Choroid plexus epithelial cell (primary cell): ENCODE results near the gene C2orf81.
"Not testable (repeated sequence)": the region's sequence is repeated elsewhere in the genome, so short reads cannot be mapped to it uniquely, and the experiment has no call there.

Experiments used
- DNase-seq: peaks from one replicate; pipeline ENCODE4 v3.0.0-alpha.2; 2010; ENCODE audit warnings: low read depth
- H3K4me3 ChIP-seq: 2 replicates; pipeline ENCODE4 v1.5.1; 2011; ENCODE audit warnings: low read depth, mild to moderate bottlenecking, control low read depth, low read length, moderate library complexity
- TF ChIP-seq, protein P1 (sequence below): conservative IDR thresholded peaks from 2 replicates; pipeline ENCODE4 v1.5.1; 2011; ENCODE audit warnings: low read depth, mild to moderate bottlenecking, control low read depth, inconsistent platforms, low read length, moderate library complexity

C2orf81 gene

DNA sequence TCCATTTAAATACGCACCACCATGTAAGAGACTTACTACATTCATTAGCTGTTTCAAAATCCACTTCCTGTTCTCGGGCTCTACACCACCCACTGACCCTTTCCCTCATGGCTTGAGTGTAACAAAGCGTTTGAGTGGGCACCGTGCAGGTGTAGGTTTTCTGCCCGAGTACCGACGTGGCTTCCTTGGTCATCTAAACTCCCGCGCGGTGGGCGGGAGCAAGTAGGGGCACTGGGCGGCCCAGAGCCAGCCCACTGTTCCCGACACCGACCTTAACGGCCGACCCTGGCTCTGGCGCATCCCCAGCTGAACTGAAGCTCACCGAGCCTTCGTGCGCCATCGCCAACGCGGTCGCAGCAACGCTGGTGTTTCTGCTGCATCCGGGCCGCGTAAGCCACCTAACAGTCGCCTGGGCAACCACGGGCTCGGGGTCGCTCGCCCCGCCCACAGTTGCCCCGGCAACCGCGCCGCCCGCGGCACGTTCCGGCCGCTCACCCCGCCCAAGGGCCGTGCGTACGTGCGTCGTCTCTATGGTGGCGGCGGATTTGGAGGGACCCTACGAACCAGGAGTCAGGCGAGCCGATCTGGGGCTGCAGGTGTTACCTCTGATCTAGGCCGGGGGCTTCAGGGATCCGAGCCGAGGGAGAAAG is at the start of gene C2orf81, which contains the start of gene WDR54:
TSS of gene C2orf81 (minus strand) at position 399 of the 650 bp plus-strand sequence. CDS start at position 340, 59 bp downstream.
TSS of gene WDR54 (plus strand) at position 510 of the 650 bp plus-strand sequence. CDS start 424 bp downstream, outside the sequence.
- DNase-seq = peak; percentile 77
- TF ChIP-seq, protein P1, sequence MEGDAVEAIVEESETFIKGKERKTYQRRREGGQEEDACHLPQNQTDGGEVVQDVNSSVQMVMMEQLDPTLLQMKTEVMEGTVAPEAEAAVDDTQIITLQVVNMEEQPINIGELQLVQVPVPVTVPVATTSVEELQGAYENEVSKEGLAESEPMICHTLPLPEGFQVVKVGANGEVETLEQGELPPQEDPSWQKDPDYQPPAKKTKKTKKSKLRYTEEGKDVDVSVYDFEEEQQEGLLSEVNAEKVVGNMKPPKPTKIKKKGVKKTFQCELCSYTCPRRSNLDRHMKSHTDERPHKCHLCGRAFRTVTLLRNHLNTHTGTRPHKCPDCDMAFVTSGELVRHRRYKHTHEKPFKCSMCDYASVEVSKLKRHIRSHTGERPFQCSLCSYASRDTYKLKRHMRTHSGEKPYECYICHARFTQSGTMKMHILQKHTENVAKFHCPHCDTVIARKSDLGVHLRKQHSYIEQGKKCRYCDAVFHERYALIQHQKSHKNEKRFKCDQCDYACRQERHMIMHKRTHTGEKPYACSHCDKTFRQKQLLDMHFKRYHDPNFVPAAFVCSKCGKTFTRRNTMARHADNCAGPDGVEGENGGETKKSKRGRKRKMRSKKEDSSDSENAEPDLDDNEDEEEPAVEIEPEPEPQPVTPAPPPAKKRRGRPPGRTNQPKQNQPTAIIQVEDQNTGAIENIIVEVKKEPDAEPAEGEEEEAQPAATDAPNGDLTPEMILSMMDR = no peak

DNA sequence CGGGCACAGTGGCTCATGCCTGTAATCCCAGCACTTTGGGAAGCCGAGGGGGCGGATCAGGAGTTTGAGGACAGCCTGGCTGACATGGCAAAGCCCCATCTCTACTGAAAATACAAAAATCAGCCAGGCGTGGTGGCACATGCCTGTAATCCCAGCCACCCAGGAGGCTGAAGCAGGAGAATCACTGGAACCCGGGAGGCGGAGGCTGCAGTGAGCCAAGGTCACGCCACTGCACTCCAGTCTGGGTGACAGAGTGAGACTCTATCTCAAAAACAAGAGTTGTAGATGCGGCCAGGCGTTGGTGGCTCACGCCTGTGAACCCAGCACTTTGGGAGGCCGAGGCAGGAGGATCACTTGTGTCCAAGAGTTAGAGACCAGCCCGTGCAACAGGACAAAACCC is 49.3 kb upstream of the C2orf81 start:
- H3K4me3 ChIP-seq, DNase-seq: not testable (repeated sequence)

More for the DNA sequence above, at the start of gene C2orf81, which contains the start of gene WDR54:
- peak within 1 kb of the TSS; percentile 77 for H3K4me3 ChIP-seq

DNA sequence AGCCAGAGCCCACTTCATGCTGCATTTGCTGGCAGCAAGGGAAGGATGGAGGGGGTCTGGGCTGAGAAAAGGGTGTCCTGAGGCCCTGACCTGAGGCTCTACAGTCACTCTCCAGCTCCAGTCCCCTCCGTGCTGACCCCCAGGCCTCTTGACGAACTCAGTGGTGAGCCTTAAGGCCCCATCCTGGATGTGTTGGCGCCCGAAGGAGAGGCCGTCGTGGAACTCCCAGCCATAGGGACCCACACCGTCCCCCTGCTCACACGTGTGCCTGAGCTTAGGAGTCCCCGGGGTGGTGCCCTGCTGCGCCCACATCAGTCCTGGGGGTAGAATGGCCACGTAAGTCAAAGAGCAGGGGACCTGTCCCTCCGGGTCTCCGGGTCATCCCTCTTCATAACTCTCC is 43.0 kb upstream of the C2orf81 start:
- TF ChIP-seq, protein P1 = no peak
- DNase-seq = no peak
- H3K4me3 ChIP-seq = peak overlapping the region; percentile 92

DNA sequence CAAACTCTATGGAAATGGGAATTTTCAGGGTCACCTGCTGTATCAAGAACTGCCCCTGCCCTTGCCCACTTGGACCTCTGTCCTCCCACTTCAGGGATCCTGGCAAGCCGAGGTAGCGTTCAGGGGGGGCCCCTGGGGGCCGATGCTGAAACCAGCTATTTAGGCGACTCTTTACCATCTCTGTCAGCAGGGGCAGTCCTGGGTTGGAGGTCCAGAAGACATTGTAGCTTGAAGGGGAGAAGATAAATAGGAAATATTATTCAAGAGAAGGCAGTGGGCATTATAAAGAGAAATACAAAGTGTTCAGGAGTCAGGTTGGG is 41.3 kb upstream of the C2orf81 start:
- TF ChIP-seq, protein P1 = no peak
- DNase-seq = no peak
- no peak overlapping the region for H3K4me3 ChIP-seq

DNA sequence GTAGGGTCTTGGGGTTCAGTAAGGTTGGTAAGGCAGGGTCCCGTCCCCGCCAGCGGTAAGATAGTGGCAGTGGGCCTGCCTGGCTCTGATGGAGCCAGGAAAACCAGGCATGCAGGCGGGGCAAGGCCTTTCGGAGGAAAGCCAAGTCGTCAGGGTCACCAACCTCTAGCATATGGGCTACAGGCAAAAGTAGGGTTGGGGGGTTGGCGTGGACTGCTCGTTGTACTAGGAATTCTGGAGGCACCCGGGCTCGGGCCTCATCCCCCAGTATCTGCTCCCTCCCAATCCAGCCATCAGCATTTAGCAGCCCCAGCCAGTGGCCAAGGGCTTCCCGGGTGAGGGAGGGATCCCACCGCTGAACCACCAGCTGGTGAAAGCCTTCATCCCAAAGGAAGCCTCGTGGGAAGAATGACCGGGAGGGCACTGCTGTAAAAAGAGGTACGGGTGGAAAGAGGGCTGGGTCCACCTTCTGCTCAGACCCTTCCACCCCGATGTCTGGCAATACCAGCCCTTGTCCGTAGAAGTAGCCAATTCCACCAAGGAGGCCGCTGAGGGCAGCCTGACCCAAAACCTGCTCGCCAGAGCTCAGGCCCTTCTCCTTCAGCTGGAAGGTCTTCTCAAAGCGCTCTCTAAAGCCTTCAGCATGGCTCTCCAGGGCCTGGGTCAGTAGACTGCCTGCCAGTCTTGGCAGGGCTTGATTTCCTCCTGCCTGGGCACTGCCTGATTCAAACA is 40.8 kb upstream of the C2orf81 start:
- no peak for DNase-seq
- TF ChIP-seq, protein P1 = no peak
- H3K4me3 ChIP-seq = no peak overlapping the region

DNA sequence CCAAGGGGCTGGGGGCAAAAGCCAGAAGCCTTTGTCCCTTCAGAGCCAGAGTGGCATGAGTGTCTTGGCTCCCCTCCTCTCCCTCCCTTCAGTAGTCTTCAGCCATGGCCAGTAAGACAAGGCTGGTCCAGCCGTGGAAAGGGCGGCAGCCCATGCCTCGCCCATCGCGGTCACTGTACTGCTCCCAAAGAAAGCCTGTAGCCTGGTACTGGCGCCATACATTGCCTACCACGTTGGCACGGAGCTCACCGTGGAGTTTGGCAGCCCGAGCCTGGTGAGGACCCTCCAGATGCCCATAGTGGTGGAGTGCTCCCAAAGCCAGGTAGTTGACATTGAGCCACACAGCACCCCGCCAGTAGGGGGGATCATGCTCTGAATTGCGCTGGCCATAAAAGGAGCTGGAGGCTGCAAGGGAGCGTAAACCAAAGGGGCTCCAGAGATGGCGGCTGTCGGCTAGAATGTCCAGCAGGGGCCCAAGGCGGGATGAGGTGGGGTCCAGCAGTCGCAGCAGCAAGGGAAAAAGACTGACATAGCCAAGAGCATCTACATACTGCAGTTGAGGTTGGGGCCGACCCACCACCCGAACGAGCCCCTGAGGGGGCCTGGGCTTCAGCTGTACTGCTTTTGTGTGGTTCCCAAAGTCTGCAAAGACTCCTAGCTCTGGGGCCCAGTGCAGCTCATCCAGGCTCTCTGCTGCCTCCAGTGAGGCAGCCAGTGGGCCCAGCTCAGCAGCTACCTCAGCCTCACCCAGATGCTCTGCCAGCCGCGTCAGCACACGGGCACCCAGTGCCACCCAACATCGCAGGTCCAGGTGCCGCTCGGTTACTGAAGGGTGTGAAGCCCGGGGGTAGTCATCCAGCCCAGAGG is 40.0 kb upstream of the C2orf81 start:
- TF ChIP-seq, protein P1 = peak; percentile 43
- no peak overlapping the region for H3K4me3 ChIP-seq
- DNase-seq = no peak

DNA sequence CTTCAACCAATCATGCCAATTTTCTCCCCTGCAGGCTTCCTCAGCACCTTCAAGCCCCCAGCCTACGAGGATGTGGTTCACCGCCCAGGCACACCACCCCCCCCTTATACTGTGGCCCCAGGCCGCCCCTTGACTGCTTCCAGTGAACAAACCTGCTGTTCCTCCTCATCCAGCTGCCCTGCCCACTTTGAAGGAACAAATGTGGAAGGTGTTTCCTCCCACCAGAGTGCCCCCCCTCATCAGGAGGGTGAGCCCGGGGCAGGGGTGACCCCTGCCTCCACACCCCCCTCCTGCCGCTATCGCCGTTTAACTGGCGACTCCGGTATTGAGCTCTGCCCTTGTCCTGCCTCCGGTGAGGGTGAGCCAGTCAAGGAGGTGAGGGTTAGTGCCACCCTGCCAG is 38.8 kb upstream of the C2orf81 start:
- not testable (repeated sequence) for H3K4me3 ChIP-seq

DNA sequence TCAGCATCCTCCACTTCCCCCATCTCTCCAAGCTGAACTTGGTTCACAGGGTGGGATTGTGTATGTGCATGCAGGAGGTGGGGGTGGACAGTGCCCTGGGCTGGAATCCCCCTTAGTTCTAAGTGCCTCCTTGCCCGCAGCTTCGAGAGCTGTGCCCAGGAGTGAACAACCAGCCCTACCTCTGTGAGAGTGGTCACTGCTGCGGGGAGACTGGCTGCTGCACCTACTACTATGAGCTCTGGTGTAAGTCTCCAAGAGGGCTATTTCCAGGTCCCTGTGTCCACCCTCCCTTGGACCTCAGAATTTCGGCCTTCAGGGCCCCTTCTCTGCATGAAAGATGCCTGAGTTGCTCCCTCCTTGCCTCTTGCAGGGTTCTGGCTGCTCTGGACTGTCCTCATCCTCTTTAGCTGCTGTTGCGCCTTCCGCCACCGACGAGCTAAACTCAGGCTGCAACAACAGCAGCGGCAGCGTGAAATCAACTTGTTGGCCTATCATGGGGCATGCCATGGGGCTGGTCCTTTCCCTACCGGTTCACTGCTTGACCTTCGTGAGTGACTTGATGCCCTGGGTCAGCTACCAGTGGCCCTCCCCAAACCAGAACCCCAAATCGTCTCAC is 38.2 kb upstream of the C2orf81 start:
- peak overlapping the region; percentile 82 for H3K4me3 ChIP-seq
- not testable (repeated sequence) for DNase-seq

More for the DNA sequence above, 38.8 kb upstream of the C2orf81 start:
- DNase-seq = not testable (repeated sequence)
